GM18498 (cell line): ENCODE data around the gene ULBP3.
"Not testable (repeated sequence)": the region's sequence is repeated elsewhere in the genome, so short reads cannot be mapped to it uniquely, and the experiment has no call there.

Source experiments
- ATAC-seq: cut with Tn5 transposase; IDR thresholded peaks from one replicate; pipeline ENCODE4 v1.9.1; 2021; ENCODE audit warnings: mild to moderate bottlenecking, moderate library complexity; ENCODE audit not compliant: unreplicated experiment

ULBP3 gene

GRCh38 chr6:150076196-150076893 is 7.4 kb upstream of the ULBP3 start:
- no peak for ATAC-seq

DNA sequence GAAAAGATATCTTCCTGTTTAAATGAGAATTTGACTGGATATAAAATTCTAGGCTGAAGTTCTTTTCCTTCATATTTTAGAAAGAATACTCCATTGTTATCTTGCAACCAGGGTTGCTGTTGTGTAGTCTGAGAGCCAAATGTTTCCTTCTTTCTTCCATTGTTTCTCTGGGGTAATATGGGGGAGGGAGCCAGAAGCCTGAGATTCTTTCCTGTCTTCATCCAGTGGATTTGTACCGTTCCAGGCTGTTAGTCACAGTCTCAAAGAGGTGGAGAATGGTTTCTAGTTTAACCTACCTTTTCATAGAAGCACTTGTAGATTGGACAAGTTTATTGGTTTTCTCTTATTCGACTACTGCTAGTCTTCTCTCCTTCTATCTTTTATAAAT is 6.1 kb upstream of the ULBP3 start:
- no peak for ATAC-seq

DNA sequence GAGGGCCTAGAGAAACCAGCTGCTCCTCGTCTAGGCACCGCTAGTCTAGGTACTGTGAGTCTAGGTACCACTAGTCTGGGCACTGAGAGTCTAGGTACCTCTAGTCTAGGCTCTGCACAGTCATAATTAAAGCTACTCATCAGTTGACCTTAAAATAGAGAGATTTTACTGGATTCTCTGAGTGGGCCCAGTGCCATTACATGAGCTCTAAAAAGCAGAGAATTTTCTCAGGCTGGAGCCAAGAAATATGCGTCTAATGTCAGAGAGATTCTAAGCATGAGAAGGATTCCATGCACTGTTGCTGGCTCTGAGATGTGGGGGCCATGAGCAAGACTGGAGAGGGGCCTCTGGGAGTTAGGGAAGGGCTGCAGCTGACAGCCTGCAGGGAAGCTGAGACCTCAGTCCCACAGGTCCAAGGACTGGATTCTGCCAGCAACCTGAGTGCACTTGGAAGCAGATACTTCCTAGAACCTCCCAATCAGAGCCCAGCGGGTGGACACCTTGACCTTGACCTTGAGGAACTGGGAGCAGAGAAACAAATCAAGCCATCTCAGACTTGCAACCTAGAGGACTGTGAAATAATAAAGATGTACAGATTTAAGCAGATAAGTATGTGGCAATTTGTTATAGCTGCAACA is 5.6 kb upstream of the ULBP3 start:
- ATAC-seq = not testable (repeated sequence)

DNA sequence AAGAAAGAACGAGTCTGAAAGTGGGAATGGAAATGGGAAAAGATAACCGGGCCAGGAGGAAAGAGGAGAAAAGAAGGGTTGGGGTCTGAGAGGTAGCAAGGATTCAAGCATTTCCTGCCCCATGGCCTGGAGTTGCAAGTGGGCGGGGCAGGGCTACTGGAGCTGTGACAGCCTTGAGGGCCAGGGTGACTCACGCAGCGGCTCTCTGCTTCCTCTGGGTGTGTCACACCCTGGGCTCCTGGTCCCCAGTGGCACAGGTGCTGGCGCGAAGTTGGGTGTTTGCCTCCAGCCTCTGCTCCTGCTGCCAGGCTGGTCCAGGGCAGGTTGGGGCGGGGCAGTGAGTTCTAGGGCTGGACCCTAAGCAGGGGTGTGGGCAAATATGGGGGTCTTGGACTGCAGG is 3.3 kb upstream of the ULBP3 start:
- ATAC-seq = no peak

- no peak for ATAC-seq
Observed at GRCh38 chr6:150070236-150070818, 1.4 kb upstream of the ULBP3 start.

GRCh38 chr6:150069706-150070105 is 785 bp upstream of the ULBP3 start:
- ATAC-seq = no peak

DNA sequence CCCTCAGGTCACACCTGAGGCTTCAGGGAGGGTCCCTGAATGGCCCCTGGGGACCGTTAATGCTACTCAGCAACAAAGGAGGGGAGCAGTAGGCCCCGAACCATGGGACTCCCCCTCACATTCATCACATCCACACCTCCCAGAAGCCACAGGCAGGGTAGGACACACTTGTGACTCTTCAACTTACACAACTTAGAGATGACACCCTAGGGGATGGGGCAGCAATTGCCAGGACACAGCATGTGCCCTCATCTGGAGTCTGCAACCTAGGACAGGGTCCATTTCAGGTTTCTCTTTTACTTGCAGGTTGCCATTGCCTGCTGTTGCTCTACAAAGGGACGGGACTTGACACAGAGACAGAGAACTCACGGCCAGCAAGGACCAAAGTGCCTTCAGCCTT is 770 bp downstream of the ULBP3 start:
- ATAC-seq = no peak

DNA sequence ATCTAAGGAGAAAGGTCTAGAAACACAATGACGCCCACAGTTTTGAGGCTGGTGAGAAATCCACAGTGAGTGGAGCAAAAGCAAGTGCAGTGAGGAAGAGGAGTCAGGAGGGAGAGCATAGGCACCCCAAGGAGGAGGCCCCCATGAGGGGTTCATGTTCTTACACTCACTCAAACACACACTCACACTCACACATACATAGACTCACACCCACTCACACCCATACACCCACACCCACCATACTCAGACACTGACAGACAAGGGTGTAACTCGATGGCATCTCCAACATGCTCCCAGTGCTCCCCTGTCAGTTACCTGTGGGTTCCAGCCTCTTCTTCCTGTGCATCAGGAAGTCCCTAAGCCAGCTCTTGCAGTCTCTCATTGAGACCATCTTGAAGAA is 3.8 kb downstream of the ULBP3 start:
- ATAC-seq = no peak

- no peak for ATAC-seq
Observed at GRCh38 chr6:150063640-150064039, 5.3 kb downstream of the ULBP3 start.

- ATAC-seq = not testable (repeated sequence)
Observed at GRCh38 chr6:150059973-150060372, 8.9 kb downstream of the ULBP3 start.

- no peak for ATAC-seq
Observed at GRCh38 chr6:150058986-150059385, 9.9 kb downstream of the ULBP3 start.

GRCh38 chr6:150058231-150058792 is 10.6 kb downstream of the ULBP3 start:
- ATAC-seq = no peak

- no peak for ATAC-seq
Observed at GRCh38 chr6:150057501-150057951, 11.4 kb downstream of the ULBP3 start.

DNA sequence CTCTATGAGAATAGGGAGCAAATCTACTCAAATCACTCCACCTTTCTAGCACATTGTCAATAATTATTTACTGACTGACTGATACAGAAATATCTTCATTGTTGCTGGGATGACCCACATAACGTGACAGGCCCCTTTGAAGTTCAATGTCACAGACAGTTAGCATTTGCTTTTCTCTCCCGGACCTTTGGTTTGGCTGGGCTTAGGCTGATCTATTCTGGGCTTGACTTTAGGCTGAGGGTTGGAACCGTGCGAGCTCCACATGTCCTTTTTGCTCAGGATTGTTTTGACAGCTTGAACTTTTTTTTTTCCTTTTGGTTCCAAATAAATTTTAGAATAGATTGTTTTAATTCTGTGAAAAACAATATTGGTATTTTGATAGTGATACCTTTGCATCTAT is 12.0 kb downstream of the ULBP3 start:
- no peak for ATAC-seq

DNA sequence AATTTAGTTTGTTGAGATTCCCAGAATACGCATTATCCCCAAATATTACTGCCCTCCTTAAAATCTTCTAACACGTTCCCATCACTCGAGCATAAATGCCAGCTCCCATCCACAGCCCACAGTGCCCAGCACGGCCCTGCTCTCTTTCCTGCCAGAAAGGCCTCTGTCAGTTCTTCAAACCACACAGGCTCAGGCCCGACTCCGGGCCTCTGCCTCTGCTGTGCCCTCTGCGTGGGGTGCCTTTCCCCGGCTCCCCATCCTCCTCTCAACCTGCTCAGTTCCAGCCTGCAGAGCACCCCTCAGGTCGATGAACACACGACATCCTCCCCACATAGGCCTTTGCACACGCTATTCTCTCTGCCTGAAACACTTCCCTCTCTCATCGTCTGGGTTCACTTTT is 12.8 kb downstream of the ULBP3 start:
- ATAC-seq = no peak

DNA sequence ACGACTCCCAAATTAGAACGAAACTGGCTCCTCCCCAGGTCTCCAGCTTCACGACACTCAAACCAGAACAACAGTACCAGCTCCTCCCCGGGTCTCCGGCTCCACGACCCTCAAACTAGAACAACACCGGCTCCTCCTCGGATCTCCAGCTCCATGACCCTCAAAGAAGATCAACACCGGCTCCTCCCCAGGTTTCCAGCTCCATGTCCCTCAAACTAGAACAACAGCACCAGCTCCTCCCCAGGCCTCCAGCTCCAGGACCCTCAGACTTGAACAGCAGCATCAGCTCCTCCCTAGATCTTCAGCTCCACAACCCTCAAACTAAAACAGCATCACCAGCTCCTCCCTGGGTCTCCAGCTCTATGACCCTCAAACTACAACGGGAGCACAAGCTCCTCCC is 13.8 kb downstream of the ULBP3 start:
- ATAC-seq = no peak

DNA sequence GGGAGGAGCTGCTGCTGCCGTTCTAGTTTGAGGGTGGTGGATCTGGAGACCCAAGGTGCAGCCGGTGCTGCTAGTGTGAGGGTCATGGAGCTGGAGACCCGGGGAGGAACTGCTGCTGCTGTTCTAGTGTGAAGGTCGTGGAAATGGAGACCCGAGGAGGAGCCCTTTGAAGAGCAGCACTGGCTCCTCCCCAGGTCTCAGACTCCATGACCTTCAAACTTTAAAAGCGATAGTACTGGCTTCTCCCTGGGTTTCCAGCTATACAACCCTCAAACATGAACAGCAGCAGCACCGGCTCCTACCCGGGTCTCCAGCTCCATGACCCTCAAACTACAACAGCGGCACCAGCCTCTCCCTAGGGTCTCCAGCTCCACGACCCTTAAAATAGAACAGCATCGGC is 15.5 kb downstream of the ULBP3 start:
- ATAC-seq = no peak

DNA sequence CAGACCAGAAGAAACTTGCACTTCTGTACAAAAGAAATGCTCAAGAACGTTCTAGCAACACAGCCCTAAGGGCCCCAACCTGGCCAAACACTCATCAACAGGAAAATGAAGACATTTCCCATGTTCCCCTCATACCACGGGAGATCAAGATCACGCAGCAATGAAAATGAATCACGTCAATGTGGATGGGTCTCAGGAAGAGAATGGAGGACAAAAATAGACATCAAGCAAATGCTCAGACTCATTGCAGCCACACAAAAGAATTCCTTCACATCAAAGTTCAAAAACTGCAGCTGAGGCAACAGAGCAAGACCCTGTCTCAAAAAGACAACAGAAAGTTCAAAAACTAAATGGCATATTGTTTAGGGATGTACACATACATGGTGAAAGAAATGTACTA is 18.1 kb downstream of the ULBP3 start:
- no peak for ATAC-seq

DNA sequence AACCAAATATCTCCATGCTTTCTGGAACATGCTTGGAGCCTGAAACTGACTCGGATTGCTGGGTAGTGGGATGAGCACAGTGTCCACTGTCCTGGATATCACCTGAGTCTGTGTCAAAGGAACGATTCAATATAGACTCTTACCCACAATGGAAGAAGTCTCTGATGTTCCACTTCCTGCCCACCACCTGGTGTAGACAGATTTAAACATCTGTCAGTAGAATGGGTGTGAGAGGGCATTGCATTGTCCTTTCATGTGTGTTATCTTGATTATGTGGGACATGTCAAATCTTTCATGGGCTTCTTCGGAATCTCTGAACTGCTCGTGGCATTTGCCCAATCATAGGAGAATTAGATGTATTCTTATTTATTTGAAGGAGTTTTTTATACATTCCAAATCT is 20.8 kb downstream of the ULBP3 start:
- no peak for ATAC-seq

GRCh38 chr6:150046943-150047342 is 22.0 kb downstream of the ULBP3 start:
- no peak for ATAC-seq

DNA sequence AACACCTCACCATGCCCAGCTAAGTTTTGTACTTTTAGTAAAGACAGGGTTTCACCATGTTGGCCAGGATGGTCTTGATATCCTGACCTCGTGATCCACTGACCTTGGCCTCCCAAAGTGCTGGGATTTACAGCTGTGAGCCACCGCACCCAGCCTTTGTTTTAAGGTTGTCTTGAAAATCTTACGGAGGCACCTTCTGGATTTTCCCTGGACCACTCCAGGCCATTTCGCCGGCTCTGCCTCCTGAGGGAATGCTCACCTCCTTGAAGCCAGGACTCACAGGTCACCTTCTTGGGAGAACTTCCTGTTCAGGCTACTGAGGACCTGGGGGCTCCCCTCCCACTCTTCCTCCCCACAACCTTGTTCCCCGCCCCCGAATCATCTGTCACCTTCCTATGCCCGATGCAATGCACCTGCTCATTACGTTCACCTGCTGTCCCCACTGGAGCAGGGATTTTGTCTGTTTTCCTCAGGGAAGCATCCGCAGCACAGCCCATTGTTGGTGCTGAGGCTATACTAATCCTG is 24.2 kb downstream of the ULBP3 start:
- ATAC-seq = no peak
